ENCODE results near the gene GGCT.
A peak's percentile ranks its signal among the peaks of the same experiment; 100 is the strongest.

- TF ChIP-seq EZH2 (IDR thresholded peaks at IDR 0.05; ENCODE audit: borderline replicate concordance, low read depth, low read length, severe bottlenecking) (no peak), JUN (IDR thresholded peaks at IDR 0.05; ENCODE audit: borderline replicate concordance, insufficient read depth, insufficient read length, low read depth) (no peak), POLR2A (IDR thresholded peaks at IDR 0.05; ENCODE audit: low read depth, low read length) (peak; percentile 93), GATA2 (IDR thresholded peaks at IDR 0.05; ENCODE audit: insufficient read depth, insufficient read length, low read depth, low read length) (no peak), POLR2AphosphoS5 (IDR thresholded peaks at IDR 0.05; ENCODE audit: insufficient read depth, low read depth, low read length) (peak; percentile 78), MAX (IDR thresholded peaks at IDR 0.05; ENCODE audit: insufficient read depth, insufficient read length) (no peak), MYC (IDR thresholded peaks at IDR 0.05; ENCODE audit: low read depth, low read length) (peak; percentile 1)
- TF ChIP-seq, protein P1, sequence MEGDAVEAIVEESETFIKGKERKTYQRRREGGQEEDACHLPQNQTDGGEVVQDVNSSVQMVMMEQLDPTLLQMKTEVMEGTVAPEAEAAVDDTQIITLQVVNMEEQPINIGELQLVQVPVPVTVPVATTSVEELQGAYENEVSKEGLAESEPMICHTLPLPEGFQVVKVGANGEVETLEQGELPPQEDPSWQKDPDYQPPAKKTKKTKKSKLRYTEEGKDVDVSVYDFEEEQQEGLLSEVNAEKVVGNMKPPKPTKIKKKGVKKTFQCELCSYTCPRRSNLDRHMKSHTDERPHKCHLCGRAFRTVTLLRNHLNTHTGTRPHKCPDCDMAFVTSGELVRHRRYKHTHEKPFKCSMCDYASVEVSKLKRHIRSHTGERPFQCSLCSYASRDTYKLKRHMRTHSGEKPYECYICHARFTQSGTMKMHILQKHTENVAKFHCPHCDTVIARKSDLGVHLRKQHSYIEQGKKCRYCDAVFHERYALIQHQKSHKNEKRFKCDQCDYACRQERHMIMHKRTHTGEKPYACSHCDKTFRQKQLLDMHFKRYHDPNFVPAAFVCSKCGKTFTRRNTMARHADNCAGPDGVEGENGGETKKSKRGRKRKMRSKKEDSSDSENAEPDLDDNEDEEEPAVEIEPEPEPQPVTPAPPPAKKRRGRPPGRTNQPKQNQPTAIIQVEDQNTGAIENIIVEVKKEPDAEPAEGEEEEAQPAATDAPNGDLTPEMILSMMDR (IDR thresholded peaks at IDR 0.05; ENCODE audit: extremely low read depth in 1 of 2, insufficient read depth in 1 of 2, low read depth in 1 of 2, low read length in 2 of 2) = no peak
Observed at GRCh38 chr7:30504301-30505173, at the start of gene GGCT.
